ENCODE results near the gene SNCB.

- TF ChIP-seq, protein P1, sequence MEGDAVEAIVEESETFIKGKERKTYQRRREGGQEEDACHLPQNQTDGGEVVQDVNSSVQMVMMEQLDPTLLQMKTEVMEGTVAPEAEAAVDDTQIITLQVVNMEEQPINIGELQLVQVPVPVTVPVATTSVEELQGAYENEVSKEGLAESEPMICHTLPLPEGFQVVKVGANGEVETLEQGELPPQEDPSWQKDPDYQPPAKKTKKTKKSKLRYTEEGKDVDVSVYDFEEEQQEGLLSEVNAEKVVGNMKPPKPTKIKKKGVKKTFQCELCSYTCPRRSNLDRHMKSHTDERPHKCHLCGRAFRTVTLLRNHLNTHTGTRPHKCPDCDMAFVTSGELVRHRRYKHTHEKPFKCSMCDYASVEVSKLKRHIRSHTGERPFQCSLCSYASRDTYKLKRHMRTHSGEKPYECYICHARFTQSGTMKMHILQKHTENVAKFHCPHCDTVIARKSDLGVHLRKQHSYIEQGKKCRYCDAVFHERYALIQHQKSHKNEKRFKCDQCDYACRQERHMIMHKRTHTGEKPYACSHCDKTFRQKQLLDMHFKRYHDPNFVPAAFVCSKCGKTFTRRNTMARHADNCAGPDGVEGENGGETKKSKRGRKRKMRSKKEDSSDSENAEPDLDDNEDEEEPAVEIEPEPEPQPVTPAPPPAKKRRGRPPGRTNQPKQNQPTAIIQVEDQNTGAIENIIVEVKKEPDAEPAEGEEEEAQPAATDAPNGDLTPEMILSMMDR (IDR thresholded peaks at IDR 0.05) = no peak
- no peak for TF ChIP-seq POLR2A (IDR thresholded peaks at IDR 0.05)
Observed at GRCh38 chr5:176674799-176675198, 44.5 kb upstream of the SNCB start.
